ENCODE results near the gene ALKBH7.

The ALKBH7 gene

GRCh38 chr19:6402058-6402457, 29.5 kb downstream of the ALKBH7 start:
- no peak for DNase-seq

DNA sequence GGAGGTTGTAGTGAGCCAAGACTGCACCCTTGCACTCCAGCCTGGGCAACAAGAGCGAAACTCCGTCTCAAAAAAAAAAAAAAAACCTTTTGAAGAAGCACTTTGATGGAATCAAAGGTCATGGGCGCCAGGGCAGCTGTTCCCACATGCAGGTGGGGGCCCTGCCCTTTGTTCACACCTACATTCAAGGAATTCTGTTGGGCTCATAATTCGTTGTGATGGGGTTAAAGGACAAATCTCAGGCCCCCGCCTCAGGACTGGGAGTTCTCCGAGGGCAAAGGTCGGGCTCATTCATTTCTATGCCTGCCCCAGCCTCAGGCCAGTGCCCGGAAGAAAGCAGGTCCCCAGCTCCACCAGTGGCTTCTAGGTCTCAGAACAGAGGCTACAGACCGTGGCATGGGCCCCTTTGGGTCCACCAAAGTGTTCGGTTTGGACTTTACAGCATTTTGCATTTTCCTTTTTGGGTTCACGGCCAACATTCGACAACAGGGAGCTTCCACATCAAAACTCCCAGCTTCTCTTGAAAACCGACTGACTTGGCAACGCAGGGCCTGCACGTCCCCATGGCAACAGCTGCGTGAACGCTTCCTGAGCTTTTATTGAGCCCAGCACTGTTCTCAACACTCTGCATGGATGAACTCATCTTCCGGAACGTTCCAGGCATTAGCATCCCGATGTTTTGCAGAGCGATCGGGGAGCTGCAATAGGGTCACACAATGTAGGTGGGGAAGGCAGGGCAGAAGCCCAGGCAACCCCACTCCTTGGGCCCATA, 30.4 kb downstream of the ALKBH7 start:
- DNase-seq, result no peak

DNA sequence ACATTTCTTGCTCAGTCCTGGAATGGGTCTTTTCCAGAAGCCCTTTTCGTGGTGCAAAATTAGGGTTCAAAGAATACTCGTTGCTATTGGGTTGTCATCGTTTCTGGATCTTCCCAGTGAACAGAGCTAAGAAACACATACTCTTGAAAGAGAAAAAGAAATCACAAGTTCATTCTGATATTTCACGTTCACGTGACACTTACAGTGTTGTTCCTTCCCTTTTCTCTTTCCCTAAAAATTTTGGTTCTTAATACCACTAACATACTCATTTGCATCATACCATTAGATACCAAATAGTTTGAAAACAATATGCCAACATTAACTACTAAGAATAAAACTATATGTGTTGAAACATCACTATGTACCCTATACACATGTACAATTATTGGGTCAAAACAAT, 33.8 kb downstream of the ALKBH7 start:
- DNase-seq, result no peak

- DNase-seq, result no peak
These were observed 36.8 kb downstream of the ALKBH7 start for GRCh38 chr19:6409346-6409745.

- no peak for DNase-seq
These were observed 39.5 kb downstream of the ALKBH7 start for GRCh38 chr19:6412061-6412446.

DNA sequence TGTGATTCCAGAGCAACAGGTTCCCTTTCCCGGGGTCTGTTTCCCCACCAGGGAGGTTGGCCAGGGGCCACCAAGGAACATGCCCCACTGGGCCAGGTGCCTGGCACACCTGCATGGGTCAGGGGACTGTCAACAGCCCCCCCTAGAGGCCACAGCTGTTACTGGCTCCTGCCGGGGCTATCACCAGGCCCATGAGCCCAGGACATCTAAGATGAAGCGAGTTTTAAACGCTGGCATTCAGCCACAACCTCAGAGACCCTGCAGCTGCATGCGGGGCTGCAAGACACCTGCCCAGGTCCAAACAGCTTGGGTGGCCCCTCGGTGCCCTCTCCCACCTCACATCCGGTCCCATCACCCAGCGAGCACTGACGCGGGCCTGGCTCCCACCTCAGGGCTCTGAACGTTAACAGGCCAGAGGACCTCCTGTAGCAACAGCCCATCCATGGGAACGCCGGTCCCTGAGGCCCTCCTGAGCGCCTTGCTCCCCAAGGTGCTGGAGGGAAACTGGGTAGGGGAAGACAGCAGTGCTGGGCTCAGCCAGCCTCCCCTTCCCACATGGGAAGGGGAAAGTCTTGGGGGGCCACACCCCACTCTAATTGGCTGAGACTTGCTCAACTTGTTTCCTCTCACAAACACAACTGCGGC, 40.0 kb downstream of the ALKBH7 start:
- DNase-seq, result peak; percentile 58

GRCh38 chr19:6413291-6413690, 40.7 kb downstream of the ALKBH7 start:
- no peak for DNase-seq

DNA sequence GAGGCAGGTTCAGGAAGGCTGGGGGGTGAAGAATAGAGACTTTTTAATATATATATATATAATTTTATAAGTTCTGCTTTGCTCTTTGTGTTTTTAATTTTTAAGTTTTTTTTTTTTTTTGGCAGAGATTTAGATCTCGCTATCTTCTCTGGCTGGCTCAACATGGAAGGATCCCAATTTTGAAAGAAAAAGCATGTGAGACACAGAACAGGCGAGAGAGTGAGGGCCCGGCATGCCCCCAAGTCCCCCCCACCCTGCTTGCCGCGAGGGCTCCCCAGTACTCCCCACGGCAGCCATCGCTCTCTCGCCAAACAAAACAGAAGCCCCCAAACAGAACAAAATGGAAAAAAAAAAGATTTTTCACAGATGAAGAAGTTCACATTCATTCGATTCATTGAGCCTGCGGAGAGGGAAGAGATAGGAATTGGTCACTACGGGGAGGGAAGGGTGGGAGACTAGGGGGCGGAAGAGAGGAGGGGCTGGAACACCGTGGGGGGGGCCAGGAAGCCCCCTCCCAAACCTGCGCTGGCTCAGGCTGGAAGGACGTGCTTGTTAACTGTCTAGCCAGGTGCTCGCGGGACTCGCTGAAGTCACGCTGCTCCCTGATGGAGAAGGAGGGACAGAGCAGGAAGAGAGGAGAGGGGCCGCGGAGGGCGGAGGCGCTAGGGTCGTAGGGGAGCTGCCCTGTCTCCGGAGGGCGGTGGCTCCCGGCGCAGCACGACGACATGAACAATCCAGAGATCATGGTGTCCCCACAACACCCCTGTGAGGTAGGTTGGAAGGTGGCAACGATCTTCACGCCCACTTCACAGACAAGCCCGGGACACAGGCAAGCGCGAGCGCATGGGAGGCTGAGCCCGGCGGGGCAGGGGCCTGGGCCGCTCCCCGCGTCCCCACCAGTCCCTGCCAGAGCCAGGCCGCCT, 41.4 kb downstream of the ALKBH7 start:
- no peak for DNase-seq

DNA sequence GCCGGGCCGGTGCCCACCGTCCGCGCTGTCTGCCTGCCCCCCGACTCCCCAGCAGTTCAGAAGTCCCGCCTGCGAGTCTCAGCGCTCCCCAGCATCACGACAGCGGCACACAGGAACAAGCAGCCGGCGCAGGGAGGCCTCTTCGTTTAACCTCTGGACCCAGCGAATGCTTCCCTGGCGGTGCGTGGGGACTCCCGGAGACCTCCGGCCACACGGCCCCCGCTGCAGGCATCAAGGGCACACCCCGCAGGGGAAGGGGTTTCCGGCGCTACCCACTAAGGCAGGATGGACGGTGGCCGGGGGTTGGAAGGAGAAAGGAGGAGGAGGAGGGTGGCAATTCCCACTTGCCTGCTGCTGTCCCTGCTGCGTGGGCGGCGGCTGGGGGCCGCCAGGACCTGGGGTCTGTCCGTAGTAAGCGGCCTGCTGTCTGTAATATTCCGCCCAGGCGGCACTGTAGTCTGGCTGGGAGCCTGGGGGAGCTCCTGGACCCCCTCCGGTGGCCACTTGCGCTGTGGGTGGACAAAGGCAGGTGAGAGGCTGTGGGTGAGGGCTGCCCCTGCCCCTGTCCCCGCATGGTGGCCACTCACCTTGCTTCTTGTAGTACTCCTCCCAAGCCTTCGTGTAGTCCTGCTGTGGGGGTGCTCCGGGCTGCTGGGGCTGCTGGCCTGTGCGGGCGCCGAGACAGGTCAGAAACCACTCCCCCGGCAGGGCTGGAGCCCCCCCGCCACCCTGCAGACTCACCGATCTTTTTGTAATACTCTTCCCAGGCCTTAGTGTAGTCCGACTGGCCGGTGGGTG, 42.4 kb downstream of the ALKBH7 start:
- DNase-seq, result no peak

DNA sequence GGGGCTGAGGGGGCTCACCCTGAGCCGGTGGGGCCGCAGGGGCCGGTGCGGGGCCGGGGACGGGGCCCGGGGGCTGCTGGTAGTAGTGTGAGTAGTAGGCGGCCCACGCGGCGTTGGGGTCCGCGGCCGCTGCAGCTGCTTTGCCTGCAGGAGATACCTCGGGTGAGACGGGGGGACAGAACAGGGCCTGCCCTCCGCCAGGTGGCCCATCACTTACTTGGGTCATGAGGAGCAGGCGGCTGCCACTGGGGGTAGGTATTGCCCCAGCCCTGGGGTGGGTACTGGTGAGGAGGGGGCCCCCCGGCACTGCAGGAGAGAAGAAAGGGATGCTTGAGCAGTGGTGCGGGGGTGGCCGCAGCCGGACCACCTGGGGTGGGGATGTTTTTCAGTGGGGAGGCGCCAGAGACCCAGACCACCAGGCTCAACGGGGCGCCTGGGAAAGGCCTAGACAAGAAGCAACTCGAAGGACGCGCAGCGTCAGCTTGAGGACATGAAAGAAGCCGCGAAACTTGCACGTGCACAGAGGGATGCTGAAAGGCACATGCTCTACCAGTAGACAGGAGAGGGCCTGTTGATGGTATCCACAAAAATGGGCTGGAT, 43.1 kb downstream of the ALKBH7 start:
- no peak for DNase-seq

DNA sequence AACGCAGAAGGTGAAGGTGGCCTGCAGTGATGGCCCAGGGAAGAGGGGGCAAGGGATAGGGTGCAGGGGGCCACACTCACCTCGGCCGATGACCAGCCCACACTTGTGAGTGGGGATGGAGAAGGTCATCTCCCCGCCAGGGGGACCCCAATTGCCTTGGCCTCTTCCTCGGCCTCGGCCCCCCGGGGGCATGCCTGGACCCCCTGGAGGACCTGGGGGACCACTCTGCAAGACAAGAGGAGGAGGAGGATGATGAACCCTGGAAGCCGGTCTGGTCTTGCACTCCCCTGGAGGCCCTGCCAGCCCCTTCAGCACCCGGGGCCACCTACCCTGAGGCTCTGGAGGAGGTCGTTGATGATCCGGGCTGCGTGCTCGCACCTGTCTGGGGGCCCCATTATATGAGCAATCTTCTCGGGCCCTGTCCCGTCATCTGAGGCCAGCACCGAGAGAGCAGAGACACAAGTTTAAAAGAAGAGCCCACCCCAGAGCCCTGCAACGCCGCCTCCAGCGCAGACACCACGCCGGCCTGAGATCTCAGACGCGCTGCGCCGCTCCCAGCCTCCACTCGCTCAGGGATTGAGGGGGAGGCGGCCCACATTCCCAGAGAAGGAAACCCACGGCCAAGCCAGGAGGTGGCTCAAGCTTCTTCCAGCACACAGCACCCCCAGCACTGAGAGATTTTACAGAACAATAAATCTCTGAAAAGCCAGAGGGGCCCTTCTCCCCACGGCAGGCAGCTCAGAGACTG, 44.2 kb downstream of the ALKBH7 start:
- DNase-seq, result no peak

DNA sequence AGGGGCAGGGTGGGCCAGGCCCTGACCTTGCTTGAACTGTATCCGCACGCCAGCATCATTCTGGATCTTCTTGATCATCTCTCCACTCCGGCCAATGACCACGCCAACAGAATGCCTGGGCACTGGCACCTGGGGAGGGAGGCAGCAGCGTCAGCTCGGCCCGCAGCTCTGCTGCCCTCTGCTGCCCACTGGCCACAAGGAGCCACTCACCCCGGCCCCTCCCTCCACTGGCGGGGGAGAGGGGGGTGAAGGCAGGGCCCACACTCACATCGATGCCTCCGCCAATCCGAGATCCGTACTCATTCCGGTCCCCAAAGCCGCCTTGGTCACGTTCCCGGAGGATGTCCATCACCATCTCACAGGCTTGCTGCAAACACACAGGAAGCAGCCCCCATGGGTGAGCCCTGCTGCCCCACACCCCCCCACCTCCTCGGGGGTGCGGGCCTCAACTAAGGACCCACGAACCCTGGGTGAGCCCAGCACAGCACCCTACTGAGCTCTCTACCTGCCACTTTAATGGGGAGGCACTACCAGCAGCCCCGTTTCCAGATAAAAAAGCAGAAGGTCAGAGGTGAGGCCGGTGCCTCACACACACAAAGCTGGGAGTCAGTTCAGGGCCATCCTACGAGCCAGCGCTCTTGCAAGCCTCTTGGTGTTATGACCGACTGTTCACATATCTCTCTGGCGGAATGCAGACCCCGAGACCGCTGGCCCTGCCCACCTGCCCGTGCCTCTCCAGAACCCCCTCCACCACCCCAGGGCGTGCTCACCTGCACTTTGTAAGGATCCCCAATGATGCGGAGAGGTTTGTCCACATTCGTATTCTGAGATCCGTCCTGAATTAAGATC, 45.3 kb downstream of the ALKBH7 start:
- no peak for DNase-seq

GRCh38 chr19:6418562-6418932, 46.0 kb downstream of the ALKBH7 start:
- no peak for DNase-seq

GRCh38 chr19:6421075-6422014, 48.8 kb downstream of the ALKBH7 start:
- no peak for DNase-seq

DNA sequence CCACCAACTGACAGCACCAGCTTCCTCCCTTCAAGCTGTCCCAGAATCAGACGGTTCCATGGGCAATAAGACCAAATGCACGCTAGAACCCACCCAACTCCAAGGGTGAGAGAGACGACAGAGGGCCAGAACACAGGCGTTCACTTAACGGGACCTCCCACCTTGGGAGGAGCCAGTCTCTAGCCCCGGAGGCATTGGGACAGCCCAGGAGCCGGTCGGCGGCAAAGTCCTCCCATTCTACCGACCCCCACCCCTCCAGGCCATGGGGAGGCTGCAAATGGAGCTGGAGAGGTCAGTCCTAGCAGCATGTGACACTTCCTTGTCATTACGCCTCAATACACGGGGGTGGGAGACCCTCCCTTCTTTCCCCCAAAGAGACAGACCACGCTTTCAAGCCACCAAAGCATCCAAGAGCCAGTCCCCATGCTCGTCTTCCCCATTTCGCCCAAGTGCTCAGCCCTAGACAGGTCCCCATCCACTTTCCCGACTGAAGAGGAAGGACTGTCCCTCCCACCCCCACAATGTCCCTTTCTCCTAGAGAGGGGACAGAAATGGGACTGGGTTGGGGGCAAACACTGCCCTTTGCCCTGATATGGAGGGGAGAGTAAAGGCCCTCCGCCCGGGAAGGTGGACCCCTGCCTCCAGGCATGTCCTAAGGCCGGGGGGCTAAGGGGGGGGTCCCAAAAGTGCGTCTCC, 51.1 kb downstream of the ALKBH7 start:
- peak; percentile 27 for DNase-seq

- peak; percentile 32 for DNase-seq
These were observed 51.8 kb downstream of the ALKBH7 start, which contains the start of gene KHSRP for GRCh38 chr19:6424195-6424938. Gene KHSRP, minus strand, starts transcription at chr19:6424811. Its CDS starts 110 bp downstream, at chr19:6424701.
